Kidney epithelial cell (primary cell): ENCODE measurements around the gene SNRNP25. TPM values are rescaled to one million over a fixed set of nuclear protein-coding genes. Genes with fewer than 3 reads are reported as not detected.

Experiments used
- DNase-seq: peaks from one replicate; pipeline ENCODE4 v3.0.0-alpha.2; 2010; ENCODE audit warnings: low read depth
- H3K27me3 ChIP-seq: 2 replicates; pipeline ENCODE4 v1.6.0; 2011; ENCODE audit warnings: low read length; ENCODE audit not compliant: control insufficient read depth, insufficient read depth
- H3K36me3 ChIP-seq: 2 replicates; pipeline ENCODE4 v1.5.1; 2011; ENCODE audit warnings: low read length; ENCODE audit not compliant: control insufficient read depth, insufficient read depth
- H3K4me3 ChIP-seq: 2 replicates; pipeline ENCODE4 v1.5.1; 2011; ENCODE audit warnings: low read depth, mild to moderate bottlenecking, control low read depth, low read length
- CTCF ChIP-seq: IDR thresholded peaks from 2 replicates; pipeline ENCODE4 v1.5.1; 2011; ENCODE audit warnings: mild to moderate bottlenecking, moderate library complexity, low read length, control low read depth, inconsistent platforms; ENCODE audit not compliant: insufficient read depth, poor library complexity, severe bottlenecking
- total RNA-seq: library from RNA; depleted of rRNA; stranded (reverse); fragments of >200 nt; gene quantifications from 2 replicates; pipeline ENCODE4 v1.2.3, GENCODE V29; 2015

Gene SNRNP25
- total RNA-seq, 1 donor from 2014 or later: 25.4 TPM

GRCh38 chr16:66309-67182 is 12.9 kb downstream of the SNRNP25 start:
- DNase-seq: no peak
- H3K36me3 ChIP-seq: no peaks in the 10 kb centered on the region
- no peak overlapping the region for H3K4me3 ChIP-seq
- no peak for TF ChIP-seq CTCF
- H3K27me3 ChIP-seq: no peaks in the 10 kb centered on the region

GRCh38 chr16:67183-67791 is 13.7 kb downstream of the SNRNP25 start:
- no peak for DNase-seq
- Histone ChIP-seq H3K36me3 (no peaks in the 10 kb centered on the region), H3K4me3 (no peak overlapping the region), H3K27me3 (no peaks in the 10 kb centered on the region)
- TF ChIP-seq CTCF: no peak

- Histone ChIP-seq H3K4me3 (no peak overlapping the region), H3K27me3 (no peaks in the 10 kb centered on the region), H3K36me3 (no peaks in the 10 kb centered on the region)
- no peak for DNase-seq
- no peak for TF ChIP-seq CTCF
Measured at GRCh38 chr16:67884-68789, 14.5 kb downstream of the SNRNP25 start.

- H3K36me3 ChIP-seq: no peaks in the 10 kb centered on the region
- no peak overlapping the region for H3K4me3 ChIP-seq
- no peak for TF ChIP-seq CTCF
- DNase-seq: no peak
- H3K27me3 ChIP-seq: no peaks in the 10 kb centered on the region
Measured at GRCh38 chr16:69181-69580, 15.6 kb downstream of the SNRNP25 start.

GRCh38 chr16:71210-71539 is 17.5 kb downstream of the SNRNP25 start:
- H3K27me3 ChIP-seq: no peaks in the 10 kb centered on the region
- no peak for DNase-seq
- H3K36me3 ChIP-seq: no peaks in the 10 kb centered on the region
- TF ChIP-seq CTCF: no peak
- peak overlapping the region; percentile 58 for H3K4me3 ChIP-seq
